Thyroid gland (tissue), 4 donors: Measurements from ENCODE around the gene HAUS1. TPM values are rescaled to one million over a fixed set of nuclear protein-coding genes. Genes with fewer than 3 reads are reported as not detected.
A peak's percentile ranks its signal among the peaks of the same experiment; 100 is the strongest.
"Not testable (repeated sequence)": the region's sequence is repeated elsewhere in the genome, so short reads cannot be mapped to it uniquely, and the experiment has no call there.

Experiments
- DNase-seq, 2 donors: peaks; one replicate each; pipeline ENCODE4 v3.0.0-alpha.2; 2019
- H3K27ac ChIP-seq, 3 donors: fragments of 200-600 bp; sonication (generic); 1 replicate in 2 of 3; 2 replicates in 1 of 3; pipeline ENCODE4 v1.5.1; 2016 to 2019; ENCODE audit warnings: mild to moderate bottlenecking in 1 of 3, moderate library complexity in 1 of 3
- H3K27me3 ChIP-seq: fragments of 200-600 bp; sonication (generic); one replicate; pipeline ENCODE4 v1.5.1; 2019
- H3K36me3 ChIP-seq, 2 donors: fragments of 200-600 bp; sonication (generic); one replicate each; pipeline ENCODE4 v1.5.1; 2016 to 2019
- H3K4me1 ChIP-seq, 2 donors: fragments of 200-600 bp; sonication (generic); one replicate each; pipeline ENCODE4 v1.5.1; 2017 to 2019
- H3K4me3 ChIP-seq, 3 donors: fragments of 200-600 bp; sonication (generic); replicated peaks in 1 of 3; 1 replicate in 2 of 3; 2 replicates in 1 of 3; pipeline ENCODE4 v1.5.1; 2016; ENCODE audit warnings: mild to moderate bottlenecking in 1 of 3
- H3K9me3 ChIP-seq: fragments of 200-600 bp; sonication (generic); one replicate; pipeline ENCODE4 v1.5.1; 2017
- POLR2A ChIP-seq, 2 donors: fragments of 450-650 bp; IDR thresholded peaks; one replicate each; pipeline ENCODE4 v1.6.1; 2017; ENCODE audit warnings: antibody characterized with exemption in 2 of 2, mild to moderate bottlenecking in 2 of 2, moderate library complexity in 1 of 2
- WGBS, 2 donors: methylation state at CpG; one replicate each; pipeline ENCODE4 v1.1.5; 2017; 5-methylcytosine and 5-hydroxymethylcytosine counted together
- intact Hi-C: fragments of 100-400 bp; cut with DNase I; formaldehyde crosslinking; loops from one replicate; pipeline ENCODE4 v1.15.1; 2023
- total RNA-seq, 4 donors: library from RNA; depleted of rRNA; stranded (reverse); fragments of >200 nt; gene quantifications; one replicate each; pipeline ENCODE4 v1.2.3, GENCODE V29; 2016
- TF ChIP-seq, protein P1 (sequence below), 6 experiments: fragments of 200-600 bp in 3 of 6; fragments of 450-650 bp in 3 of 6; sonication (generic) in 3 of 6; IDR thresholded peaks; one replicate each; pipeline ENCODE4 v1.5.1; 2016 to 2019; ENCODE audit warnings: antibody characterized with exemption in 6 of 6, mild to moderate bottlenecking in 2 of 6, inconsistent platforms in 1 of 6, moderate library complexity in 1 of 6

The HAUS1 gene
- total RNA-seq, 4 donors from 2014 or later: 15.6 to 32.2 (median 20.0) TPM

DNA sequence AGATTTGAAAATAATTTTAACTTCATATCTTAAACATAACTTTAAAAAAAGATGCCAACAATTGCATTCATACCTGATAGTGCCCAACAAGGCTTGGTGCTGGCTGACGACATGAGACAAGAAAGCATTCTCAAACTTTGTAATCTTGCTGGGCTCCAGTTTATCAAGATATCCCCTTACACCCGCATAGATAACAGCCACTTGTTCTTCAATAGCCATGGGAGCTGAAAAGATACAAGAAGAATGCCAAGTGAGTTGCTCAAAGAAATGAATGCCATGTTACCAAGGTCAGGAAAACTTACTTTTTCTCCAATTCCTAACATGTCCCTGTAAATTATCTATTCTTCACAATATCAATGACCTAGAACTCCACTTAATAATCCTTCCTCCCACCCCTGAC lies 19.8 kb upstream of the HAUS1 start:
- H3K36me3 ChIP-seq: peaks cover 80 to 87% of the 10 kb centered on the region in 2 donors
- 85 to 96% methylated on average over 2 of the region's 2 CpGs for WGBS, 2 donors
- DNase-seq: no peak
- H3K4me3 ChIP-seq: no peak overlapping the region
- H3K27ac ChIP-seq: no peak overlapping the region
- H3K27me3 ChIP-seq: no peaks in the 10 kb centered on the region
- TF ChIP-seq, protein P1, sequence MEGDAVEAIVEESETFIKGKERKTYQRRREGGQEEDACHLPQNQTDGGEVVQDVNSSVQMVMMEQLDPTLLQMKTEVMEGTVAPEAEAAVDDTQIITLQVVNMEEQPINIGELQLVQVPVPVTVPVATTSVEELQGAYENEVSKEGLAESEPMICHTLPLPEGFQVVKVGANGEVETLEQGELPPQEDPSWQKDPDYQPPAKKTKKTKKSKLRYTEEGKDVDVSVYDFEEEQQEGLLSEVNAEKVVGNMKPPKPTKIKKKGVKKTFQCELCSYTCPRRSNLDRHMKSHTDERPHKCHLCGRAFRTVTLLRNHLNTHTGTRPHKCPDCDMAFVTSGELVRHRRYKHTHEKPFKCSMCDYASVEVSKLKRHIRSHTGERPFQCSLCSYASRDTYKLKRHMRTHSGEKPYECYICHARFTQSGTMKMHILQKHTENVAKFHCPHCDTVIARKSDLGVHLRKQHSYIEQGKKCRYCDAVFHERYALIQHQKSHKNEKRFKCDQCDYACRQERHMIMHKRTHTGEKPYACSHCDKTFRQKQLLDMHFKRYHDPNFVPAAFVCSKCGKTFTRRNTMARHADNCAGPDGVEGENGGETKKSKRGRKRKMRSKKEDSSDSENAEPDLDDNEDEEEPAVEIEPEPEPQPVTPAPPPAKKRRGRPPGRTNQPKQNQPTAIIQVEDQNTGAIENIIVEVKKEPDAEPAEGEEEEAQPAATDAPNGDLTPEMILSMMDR (IDR thresholded peaks at IDR 0.05): no peak
- no peaks in the 10 kb centered on the region for H3K4me1 ChIP-seq
- intact Hi-C loops: no loop called here
- no peaks in the 10 kb centered on the region for H3K9me3 ChIP-seq

DNA sequence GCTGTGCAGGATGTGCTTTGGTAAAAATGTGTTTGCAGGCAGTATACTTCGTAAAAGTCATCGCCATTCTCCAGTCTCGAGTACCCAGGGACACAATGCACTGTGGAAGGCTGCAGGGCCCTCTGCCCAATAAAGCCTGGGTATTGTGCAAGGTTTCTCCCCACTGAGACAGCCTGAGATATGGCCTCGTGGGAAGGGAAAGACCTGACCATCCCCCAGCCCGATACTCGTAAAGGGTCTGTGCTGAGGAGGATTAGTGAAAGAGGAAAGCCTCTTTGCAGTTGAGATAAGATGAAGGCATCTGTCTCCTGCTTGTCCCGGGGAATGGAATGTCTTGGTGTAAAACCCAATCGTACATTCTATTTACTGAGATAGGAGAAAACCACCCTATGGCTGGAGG lies 15.7 kb upstream of the HAUS1 start:
- DNase-seq, H3K27ac ChIP-seq, H3K4me3 ChIP-seq, H3K9me3 ChIP-seq, H3K27me3 ChIP-seq, H3K4me1 ChIP-seq, intact Hi-C loops: not testable (repeated sequence)
- 69 to 82% methylated on average over 8 of the region's 8 CpGs for WGBS, 2 donors
- peaks cover 91 to 98% of the 10 kb centered on the region in 2 donors for H3K36me3 ChIP-seq

GRCh38 chr18:46095532-46095931 lies 8.7 kb upstream of the HAUS1 start:
- no peak for TF ChIP-seq POLR2A (IDR thresholded peaks at IDR 0.05)
- TF ChIP-seq, protein P1 (IDR thresholded peaks at IDR 0.05): no peak
- H3K4me3 ChIP-seq: no peak overlapping the region
- DNase-seq: no peak
- intact Hi-C loops: no loop called here
- H3K27ac ChIP-seq: no peak overlapping the region
- 95 to 99% methylated on average over 10 of the region's 10 CpGs for WGBS, 2 donors
- H3K9me3 ChIP-seq: no peaks in the 10 kb centered on the region
- peaks cover 14 to 27% of the 10 kb centered on the region in 2 donors for H3K4me1 ChIP-seq
- peaks cover 25 to 38% of the 10 kb centered on the region in 2 donors for H3K36me3 ChIP-seq
- no peaks in the 10 kb centered on the region for H3K27me3 ChIP-seq

- 30 to 39% methylated on average over 22 of the region's 22 CpGs for whole genome bisulfite sequencing, 2 donors
- Histone ChIP-seq H3K4me3 (peak overlapping the region; percentile 80 to 92 (median 88)), H3K36me3 (peaks cover 13 to 25% of the 10 kb centered on the region in 2 donors), H3K9me3 (no peaks in the 10 kb centered on the region), H3K4me1 (peaks cover 14 to 27% of the 10 kb centered on the region in 2 donors), H3K27me3 (no peaks in the 10 kb centered on the region), H3K27ac (peak overlapping the region; percentile 86 to 93 (median 92))
- intact Hi-C loops: no loop called here
- peak; percentile 20 to 21 for DNase-seq
- TF ChIP-seq POLR2A (IDR thresholded peaks at IDR 0.05): no peak
- TF ChIP-seq, protein P1 (IDR thresholded peaks at IDR 0.05): no peak
Observed at GRCh38 chr18:46096651-46097300, 7.4 kb upstream of the HAUS1 start.

- H3K9me3 ChIP-seq: no peaks in the 10 kb centered on the region
- H3K27ac ChIP-seq: peak overlapping the region; percentile 86 to 93 (median 92)
- peaks cover 9 to 19% of the 10 kb centered on the region in 2 donors for H3K36me3 ChIP-seq
- TF ChIP-seq POLR2A (IDR thresholded peaks at IDR 0.05): no peak
- TF ChIP-seq, protein P1 (IDR thresholded peaks at IDR 0.05): no peak
- 0 to 1% methylated on average over 8 of the region's 8 CpGs for WGBS, 2 donors
- H3K4me3 ChIP-seq: peak overlapping the region; percentile 80 to 92 (median 88)
- DNase-seq: peak; percentile 13 to 16
- H3K27me3 ChIP-seq: no peaks in the 10 kb centered on the region
- intact Hi-C loops: no loop called here
- H3K4me1 ChIP-seq: peaks cover 14 to 27% of the 10 kb centered on the region in 2 donors
Observed at GRCh38 chr18:46097431-46097800, 6.8 kb upstream of the HAUS1 start.
